Ovary (tissue), 3 donors: Measurements from ENCODE around the gene MAP4K4.

Experiments
- CTCF ChIP-seq, 3 donors: fragments of 450-650 bp in 2 of 3; fragments of 200-600 bp in 1 of 3; IDR thresholded peaks; one replicate each; pipeline versions ENCODE4 v1.5.1 to v1.8.0; 2016 to 2022; ENCODE audit warnings: antibody characterized with exemption in 3 of 3, mild to moderate bottlenecking in 1 of 3
- POLR2A ChIP-seq: fragments of 450-650 bp; IDR thresholded peaks from one replicate; pipeline ENCODE4 v1.6.1; 2017; ENCODE audit warnings: antibody characterized with exemption, mild to moderate bottlenecking, moderate library complexity
- donor health status: DM: no; HTN: no; CAD: no.

GRCh38 chr2:101902169-101902568, 204.7 kb downstream of the MAP4K4 start:
- no peak for TF ChIP-seq POLR2A
- no peak for TF ChIP-seq CTCF (IDR thresholded peaks at IDR 0.05)
